Fibroblast of skin of back (primary cell): Measurements from ENCODE around the gene NUDT2. TPM values are rescaled to one million over a fixed set of nuclear protein-coding genes. Genes with fewer than 3 reads are reported as not detected.
"Not testable (repeated sequence)": the region's sequence is repeated elsewhere in the genome, so short reads cannot be mapped to it uniquely, and the experiment has no call there.

Experiments used
- DNase-seq: peaks from one replicate; pipeline ENCODE4 v3.0.0-alpha.2; 2013
- polyA plus RNA-seq, 2 experiments: library from polyadenylated mRNA; unstranded; fragments of 120-200 nt; gene quantifications; one replicate each; pipeline ENCODE4 v1.2.1, GENCODE V29; 2013; ENCODE audit not compliant: insufficient read length in 2 of 2

Gene NUDT2
- 25.8 TPM for polyA plus RNA-seq (2013, experiment 1 of 2; ENCODE audit: insufficient read length)
- 21.7 TPM for polyA plus RNA-seq (2013, experiment 2 of 2; ENCODE audit: insufficient read length)

DNA sequence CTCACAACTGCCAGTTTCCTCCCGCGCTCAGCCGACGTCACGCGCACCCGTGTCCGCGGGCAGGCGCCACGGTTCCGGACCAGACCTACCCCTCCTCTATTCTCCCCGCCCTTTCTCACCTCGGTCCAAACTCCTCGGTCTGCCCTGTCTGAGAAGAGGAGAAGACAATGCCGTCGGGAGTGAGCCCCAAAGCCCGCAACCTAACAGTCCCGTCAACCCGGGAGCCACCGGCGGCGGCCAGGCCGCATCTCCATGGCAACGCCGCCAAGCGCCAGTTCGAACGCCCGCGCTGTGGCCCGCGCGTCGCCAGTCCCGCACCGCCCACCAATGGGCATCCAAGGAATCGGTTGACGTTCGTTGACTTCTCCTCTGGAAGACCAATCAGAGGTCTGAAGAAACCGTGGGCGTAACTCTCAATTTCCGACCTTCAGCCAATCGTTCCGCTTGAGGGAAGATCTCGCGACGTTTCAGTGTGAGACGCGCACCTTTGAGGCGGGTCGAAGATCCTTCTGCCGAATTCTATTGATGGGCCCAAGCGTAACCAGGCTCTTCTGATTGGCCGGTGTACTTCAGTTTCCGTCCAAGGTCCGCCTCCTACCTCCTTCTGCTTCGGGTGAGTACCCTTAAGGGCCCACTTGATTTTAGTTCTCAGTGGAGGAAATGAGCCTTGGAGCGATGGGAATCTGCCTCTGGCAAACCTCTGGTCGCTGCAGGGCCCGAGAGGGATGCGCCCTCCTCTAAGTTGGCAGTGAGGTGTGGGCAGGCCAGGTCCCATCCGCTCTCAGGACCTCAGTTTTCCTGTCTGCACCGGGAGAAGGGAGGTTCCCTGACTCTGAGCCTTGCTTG, at the start of gene NUDT2, which contains the start of gene KIF24:
Gene NUDT2 (plus strand): TSS at position 583 of the 846 bp plus-strand sequence. CDS start 9,471 bp downstream, outside the sequence.
Gene KIF24 (minus strand): TSS at position 282 of the 846 bp plus-strand sequence. CDS start 17,922 bp downstream, outside the sequence.
- DNase-seq, result peak; percentile 100

DNA sequence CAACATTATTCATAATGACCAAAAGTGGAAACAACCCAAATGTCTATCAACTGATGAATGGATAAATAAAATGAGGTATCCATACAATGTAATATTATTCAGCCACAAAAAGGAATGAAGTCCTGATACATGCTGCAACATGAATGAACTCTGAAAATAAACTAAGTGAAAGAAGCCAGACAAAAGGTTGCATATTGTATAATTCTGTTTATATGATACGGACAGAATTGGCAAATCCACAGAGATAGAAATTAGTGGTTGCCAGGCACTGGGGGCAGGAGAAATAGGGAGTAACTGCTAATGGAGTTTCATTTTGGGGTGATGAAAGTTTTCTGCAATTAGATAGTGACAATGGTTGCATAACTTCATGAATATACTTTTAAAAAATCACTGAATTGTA, 47.3 kb upstream of the NUDT2 start:
- DNase-seq, result no peak

DNA sequence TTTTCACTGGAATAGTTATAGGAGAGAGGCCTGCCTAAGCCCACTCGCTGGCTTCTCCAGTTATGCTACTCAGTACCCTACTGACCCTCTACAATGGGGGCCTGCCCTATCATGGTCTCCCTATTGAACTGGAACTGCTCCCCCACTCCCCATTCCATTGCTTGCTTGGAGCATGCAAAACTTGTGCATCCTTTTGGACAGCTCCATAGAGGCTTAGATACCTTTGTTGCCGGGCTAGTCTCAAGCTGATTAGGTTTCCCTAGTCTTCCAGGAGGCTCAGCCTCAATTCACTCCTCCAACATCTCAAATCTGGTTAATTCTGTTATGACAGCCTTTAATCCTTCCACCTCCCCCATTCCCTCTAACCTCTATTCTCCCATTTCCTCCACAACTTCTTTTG, 40.2 kb upstream of the NUDT2 start:
- DNase-seq, result no peak

DNA sequence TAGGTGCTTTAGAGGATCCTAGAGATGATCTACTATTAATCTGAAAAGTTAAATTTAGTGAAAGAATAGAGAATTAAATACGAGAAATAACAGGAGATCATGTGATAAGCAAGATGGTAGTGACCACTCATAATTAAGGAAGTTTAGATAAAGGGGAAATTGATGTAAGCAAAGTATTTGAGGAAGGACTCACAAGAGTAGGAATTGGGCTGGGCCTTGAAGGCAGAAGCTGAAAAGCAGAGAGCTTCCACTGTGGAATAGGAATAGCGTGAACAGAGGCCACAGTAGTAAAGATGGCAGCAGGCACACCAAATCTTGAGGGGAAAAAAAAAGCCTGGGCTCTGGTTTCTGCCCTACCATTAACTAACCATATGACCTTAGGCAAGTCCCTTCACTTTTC, 38.3 kb upstream of the NUDT2 start:
- DNase-seq, result no peak

DNA sequence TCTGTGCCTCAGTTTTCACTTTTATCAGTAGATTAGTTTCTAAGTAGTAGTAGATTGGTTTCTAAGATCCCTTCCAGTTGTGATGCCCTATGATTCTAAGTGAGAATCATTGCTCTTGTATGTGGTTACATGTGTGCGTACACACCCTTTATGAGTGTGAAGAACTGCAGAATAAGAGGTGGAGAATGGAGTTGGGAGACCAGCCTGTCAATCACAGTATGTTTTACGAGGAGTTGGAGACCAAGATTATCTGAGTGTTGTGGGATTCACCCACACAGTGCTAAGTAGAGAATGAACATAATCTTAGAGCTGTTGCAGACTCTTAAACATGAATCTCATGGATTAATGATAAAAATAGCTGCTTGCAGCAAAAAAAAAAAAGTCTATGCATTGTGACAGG, 37.9 kb upstream of the NUDT2 start:
- DNase-seq, result no peak

DNA sequence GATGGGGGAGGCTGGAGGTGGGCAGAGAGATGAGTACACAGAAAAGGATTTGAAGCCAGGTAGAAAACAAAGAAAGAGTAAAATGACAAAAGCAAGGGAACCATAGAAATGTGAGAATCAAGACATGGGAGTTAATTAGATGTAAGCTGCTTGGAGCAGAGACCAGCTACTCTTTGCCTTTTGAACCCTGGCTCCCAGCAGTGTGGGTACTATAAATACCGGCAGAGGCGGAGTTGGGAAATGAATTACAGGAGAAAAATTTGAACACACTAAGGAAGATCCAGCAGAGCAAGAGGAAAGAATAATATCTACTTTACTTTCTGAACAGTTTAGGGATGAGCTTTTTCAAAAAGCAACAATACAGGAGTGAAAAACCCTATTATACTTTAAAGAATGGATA, 36.8 kb upstream of the NUDT2 start:
- DNase-seq, result no peak

- DNase-seq, result not testable (repeated sequence)
These were observed 28.3 kb upstream of the NUDT2 start for GRCh38 chr9:34301064-34301463.

DNA sequence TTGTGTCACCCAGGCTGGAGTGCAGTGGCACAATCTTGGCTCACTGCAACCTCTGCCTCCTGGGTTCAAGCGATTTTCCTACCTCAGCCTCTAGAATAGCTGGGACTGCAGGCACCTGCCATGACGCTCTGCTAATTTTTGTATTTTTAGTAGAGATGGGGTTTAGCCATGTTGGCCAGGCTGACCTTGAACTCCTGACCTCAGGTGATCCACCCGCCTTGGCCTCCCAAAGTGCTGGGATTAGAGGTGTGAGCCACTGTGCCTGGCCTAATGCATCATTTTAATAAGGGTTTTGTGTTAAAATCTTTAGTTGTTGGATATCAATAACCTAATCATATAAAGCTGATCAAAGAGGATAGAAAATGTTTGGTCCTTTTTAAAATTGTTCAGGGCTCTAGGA, 21.1 kb upstream of the NUDT2 start:
- DNase-seq, result not testable (repeated sequence)

- DNase-seq, result no peak
These were observed 19.2 kb upstream of the NUDT2 start for GRCh38 chr9:34310215-34310614.

DNA sequence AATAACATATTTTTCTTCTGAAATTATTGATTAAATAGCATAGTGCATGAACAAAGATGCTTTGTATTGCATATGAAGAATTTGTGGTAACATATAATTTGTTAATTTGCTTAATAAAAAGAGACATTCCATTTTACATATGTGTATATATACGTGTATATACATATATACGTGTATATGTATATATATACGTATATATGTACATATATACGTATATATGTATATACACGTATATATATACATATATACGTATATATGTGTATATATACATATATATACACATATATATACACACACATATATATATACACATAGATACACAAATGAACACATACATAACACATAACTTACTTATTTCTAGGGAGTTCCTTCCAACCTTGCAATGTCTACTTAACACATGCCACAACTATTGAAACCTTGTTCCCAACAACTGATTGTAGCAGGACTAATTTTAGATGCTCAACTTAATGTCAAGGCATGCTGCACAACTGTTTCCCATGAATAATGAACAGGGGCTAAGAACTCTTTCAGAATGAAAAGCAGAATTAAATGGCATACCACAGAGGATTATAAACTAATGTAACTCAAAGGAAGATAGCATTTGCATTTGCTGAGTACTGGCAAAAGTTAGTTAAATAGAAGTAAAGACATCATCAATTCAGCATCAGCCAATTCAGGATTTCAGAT, 17.7 kb upstream of the NUDT2 start:
- DNase-seq, result no peak

DNA sequence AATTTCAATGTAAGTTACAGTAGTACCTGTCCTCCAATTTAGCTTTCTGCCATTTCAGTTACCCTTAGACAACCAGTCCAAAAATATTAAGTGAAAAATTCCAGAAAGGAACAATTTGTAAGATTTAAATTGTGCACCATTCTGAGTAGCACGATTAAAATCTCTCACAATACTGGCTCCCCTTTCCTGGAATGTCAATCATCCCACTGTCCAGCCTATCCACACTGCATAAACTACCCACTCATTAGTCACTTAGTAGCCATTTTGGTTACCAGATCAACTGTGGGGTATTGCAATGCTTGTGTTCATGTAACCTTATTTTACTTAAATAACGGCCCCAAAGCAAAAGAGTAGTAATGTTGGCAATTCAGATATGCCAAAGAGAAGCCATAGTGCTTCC, 11.9 kb upstream of the NUDT2 start:
- no peak for DNase-seq

DNA sequence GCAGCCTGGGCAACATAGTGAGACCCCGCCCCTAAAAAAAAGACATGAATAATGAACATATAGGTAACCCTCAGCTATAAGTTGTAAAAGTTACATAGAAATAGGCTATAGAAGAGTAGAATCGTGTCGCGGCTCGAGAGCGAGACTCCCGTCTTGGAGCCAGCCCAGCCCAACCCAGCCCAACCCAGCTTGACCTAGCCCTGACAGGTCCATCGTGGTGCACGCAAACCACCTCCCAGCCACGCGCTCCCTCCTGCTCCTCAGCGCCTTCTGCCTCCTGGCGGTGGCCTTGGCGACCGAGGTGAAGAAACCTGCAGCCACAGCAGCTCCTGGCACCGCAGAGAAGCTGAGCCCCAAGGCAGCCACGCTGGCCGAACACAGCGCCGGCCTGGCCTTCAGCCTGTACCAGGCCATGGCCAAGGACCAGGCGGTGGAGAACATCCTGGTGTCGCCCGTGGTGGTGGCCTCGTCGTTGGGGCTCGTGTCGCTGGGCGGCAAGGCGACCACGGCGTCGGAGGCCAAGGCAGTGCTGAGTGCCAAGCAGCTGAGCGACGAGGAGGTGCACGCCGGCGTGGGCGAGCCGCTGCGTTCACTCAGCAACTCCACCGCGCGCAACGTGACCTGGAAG, 11.1 kb upstream of the NUDT2 start:
- no peak for DNase-seq

DNA sequence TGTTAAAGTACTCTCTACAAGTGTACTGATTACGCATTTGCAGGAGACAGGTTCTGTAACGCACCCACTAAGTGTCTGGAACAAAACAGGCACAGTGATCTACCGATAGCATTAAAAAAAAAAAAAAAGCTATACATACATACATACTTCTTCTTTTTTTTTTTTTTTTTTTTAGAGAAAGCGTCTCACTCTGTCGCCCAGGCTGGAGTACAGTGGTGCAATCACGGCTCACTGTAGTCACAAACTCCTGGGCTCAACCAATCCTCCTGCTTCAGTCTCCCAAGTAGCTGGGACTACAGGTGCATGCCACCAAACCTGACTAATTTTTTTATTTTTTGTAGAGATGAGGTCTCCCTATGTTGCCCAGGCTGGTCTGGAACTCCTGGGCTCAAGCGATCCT, 7.9 kb upstream of the NUDT2 start:
- no peak for DNase-seq

DNA sequence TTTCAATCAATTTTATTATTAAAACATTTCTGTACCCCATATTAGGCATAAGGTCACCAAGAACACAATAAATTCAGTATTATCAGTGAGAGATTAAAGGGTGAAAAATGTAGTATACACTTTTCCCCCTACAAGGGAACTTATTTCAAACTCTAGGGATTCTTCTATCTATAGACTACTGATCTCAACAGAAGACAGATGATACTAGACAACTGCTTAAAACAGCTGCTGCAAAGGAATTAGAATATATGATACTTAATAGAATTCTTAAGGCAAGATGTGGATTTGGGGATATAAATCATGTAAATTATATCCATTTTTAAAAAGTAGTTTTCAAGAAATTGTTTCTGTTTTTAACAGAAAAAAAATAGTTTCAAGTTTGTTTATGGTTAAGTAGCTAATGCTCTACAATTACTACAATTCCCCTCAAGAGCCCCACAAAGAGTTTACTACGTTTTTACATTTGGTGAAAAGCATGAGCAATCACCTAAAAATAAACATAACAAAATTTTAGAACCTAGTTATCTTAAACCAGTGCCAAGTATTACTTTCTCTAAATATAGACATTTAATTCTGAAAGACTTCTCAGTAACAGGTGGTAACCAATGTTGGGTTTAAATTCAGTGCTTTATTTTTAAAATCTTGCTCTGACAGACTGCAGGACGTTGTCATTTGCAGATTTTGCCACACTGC, 6.3 kb upstream of the NUDT2 start:
- no peak for DNase-seq

DNA sequence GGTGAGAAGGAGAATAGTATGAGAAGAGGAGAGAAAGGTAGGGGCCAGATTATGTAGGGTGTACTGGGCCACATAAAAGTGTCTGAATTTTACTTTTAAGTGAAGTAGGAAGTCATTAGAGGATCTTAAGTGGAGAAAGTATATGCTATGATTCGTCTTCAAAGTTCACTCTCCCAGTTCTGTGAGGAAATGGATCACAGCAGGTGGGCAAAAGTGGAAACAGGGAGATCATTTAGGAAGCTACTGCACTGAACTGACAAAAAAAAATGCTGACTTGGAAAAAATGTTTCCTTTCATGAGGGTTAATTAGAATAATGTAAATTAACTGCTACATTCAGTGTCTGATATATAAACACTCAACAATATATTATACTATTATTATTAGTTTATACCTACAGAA, 2.7 kb upstream of the NUDT2 start:
- no peak for DNase-seq

GRCh38 chr9:34328500-34328986, 826 bp upstream of the NUDT2 start:
- no peak for DNase-seq

DNA sequence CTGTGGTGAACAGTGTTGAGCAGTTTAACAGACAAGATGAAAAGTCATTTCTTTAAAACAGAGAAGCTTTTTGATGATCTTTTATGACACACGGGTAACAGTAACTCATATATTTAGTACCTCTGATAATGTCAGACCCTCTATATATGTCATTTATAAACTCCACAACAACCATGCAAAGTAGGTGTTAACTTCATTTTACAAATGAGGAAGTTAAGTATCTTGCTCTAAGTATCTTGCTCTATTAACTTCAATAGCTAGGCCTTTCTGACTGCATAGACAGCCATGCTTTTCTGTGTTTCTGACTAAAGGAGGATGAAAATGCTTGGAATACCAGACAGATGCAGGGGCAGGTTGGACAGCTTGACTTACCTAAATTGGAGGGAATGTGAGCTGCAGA, 1.8 kb downstream of the NUDT2 start:
- DNase-seq, result no peak

GRCh38 chr9:34332076-34332964, 3.0 kb downstream of the NUDT2 start:
- peak; percentile 42 for DNase-seq

DNA sequence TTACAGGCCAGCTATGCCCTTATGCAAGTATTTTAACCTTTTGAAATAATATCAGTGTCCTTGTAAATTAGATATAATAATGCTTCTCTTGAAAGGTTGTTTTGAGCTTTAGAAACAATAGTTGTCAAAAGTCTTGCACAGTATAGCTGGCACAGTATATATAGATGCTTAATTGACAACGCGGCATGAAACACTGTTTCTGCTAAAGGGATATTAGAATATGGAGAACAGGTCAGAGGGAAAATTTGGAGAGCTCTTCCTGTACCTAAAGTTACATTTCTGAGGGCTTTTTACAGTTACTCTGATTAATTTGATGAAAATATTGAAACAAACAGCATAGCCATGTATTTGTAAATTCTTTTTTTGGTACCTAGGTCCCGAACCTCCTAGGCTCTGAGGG, 4.5 kb downstream of the NUDT2 start:
- no peak for DNase-seq

- no peak for DNase-seq
These were observed 5.0 kb downstream of the NUDT2 start for GRCh38 chr9:34334337-34334824.

DNA sequence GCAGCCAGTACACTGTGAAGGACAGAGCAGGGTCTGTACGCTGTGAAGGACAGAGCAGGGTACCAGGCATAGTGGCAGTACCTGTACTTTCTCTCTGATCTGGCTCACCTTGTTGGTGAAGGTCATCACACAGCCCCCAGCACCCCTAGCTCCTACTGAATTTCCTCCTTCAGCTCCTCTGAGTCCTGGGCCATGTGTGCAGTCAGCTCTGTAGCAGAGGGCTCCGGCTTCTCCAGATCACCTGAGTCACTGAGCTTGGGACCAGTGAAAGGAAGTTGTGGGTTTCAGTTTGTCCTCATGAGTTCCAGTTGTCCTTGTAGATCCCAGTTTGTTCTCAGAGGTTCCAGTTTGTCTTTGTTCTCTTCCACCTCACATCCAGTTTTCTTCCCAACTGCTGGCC, 5.5 kb downstream of the NUDT2 start:
- DNase-seq, result no peak
